Testis (tissue), 3 donors: ENCODE data around the gene ADAMTSL1. TPM values are rescaled to one million over a fixed set of nuclear protein-coding genes. Genes with fewer than 3 reads are reported as not detected.

Experiments used
- DNase-seq: peaks from one replicate; pipeline ENCODE4 v3.0.0-alpha.2; 2019
- H3K27ac ChIP-seq, 2 donors: fragments of 200-600 bp; sonication (generic); one replicate each; pipeline ENCODE4 v1.5.1; 2019
- H3K27me3 ChIP-seq: fragments of 200-600 bp; sonication (generic); one replicate; pipeline ENCODE4 v1.5.1; 2019
- H3K36me3 ChIP-seq: fragments of 200-600 bp; sonication (generic); one replicate; pipeline ENCODE4 v1.5.1; 2017; ENCODE audit warnings: low read depth; ENCODE audit errors: missing control alignments
- H3K4me1 ChIP-seq: fragments of 200-600 bp; sonication (generic); one replicate; pipeline ENCODE4 v1.5.1; 2019
- H3K4me3 ChIP-seq, 2 donors: fragments of 200-600 bp; sonication (generic); one replicate each; pipeline ENCODE4 v1.5.1; 2017 to 2019
- H3K9me3 ChIP-seq: fragments of 200-600 bp; sonication (generic); one replicate; pipeline ENCODE4 v1.5.1; 2017
- CTCF ChIP-seq, 3 experiments: fragments of 450-650 bp in 2 of 3; fragments of 200-600 bp in 1 of 3; sonication (generic) in 1 of 3; IDR thresholded peaks; one replicate each; pipeline ENCODE4 v1.5.1; 2016 to 2019; ENCODE audit warnings: antibody characterized with exemption in 3 of 3, mild to moderate bottlenecking in 2 of 3, moderate library complexity in 1 of 3
- POLR2A ChIP-seq: fragments of 450-650 bp; IDR thresholded peaks from one replicate; pipeline ENCODE4 v1.6.1; 2017; ENCODE audit warnings: antibody characterized with exemption, mild to moderate bottlenecking, moderate library complexity
- WGBS, 2 donors: methylation state at CpG; one replicate each; pipeline ENCODE4 v1.1.5; 2018; 5-methylcytosine and 5-hydroxymethylcytosine counted together
- intact Hi-C: fragments of 100-400 bp; cut with DNase I; formaldehyde crosslinking; loops from one replicate; pipeline ENCODE4 v1.15.1; 2023; ENCODE audit warnings: low total_unique reads
- polyA plus RNA-seq: library from polyadenylated mRNA; stranded (reverse); fragments of 350-450 nt; fragmentation: Illumina TruSeq; extraction: RNeasy Lipid Tissue Mini Kit (QIAGEN cat#74804); gene quantifications from one replicate; pipeline ENCODE4 v1.2.3, GENCODE V29; 2014; ENCODE audit warnings: low read depth, low replicate concordance; ENCODE audit not compliant: insufficient read depth
- total RNA-seq, 2 donors: library from RNA; depleted of rRNA; stranded (reverse); fragments of >200 nt; gene quantifications; one replicate each; pipeline ENCODE4 v1.2.3, GENCODE V29; 2016

ADAMTSL1 gene
- total and polyA plus RNA-seq, 3 donors from 2014 or later: 4.7 to 12.3 (median 6.7) TPM

- H3K4me1 ChIP-seq: no peaks in the 10 kb centered on the region
- no peaks in the 10 kb centered on the region for H3K27me3 ChIP-seq
- no peak for DNase-seq
- no peak overlapping the region for H3K27ac ChIP-seq
- H3K36me3 ChIP-seq: no peaks in the 10 kb centered on the region
- H3K4me3 ChIP-seq: no peak overlapping the region
- H3K9me3 ChIP-seq: no peaks in the 10 kb centered on the region
- intact Hi-C loops: no loop called here
- TF ChIP-seq POLR2A: no peak
- TF ChIP-seq CTCF (IDR thresholded peaks at IDR 0.05): no peak
- WGBS, 2 donors: 86 to 89% methylated on average over 7 of the region's 7 CpGs
Observed at GRCh38 chr9:18531136-18532065, 57.4 kb downstream of the ADAMTSL1 start.

GRCh38 chr9:18534611-18535010 is 60.7 kb downstream of the ADAMTSL1 start:
- H3K27ac ChIP-seq: no peak overlapping the region
- no peaks in the 10 kb centered on the region for H3K4me1 ChIP-seq
- no peaks in the 10 kb centered on the region for H3K9me3 ChIP-seq
- no peaks in the 10 kb centered on the region for H3K36me3 ChIP-seq
- DNase-seq: no peak
- no peaks in the 10 kb centered on the region for H3K27me3 ChIP-seq
- TF ChIP-seq CTCF (IDR thresholded peaks at IDR 0.05) (no peak), POLR2A (no peak)
- no peak overlapping the region for H3K4me3 ChIP-seq
- intact Hi-C loops: no loop called here
- 86 to 94% methylated on average over 2 of the region's 2 CpGs for WGBS, 2 donors

GRCh38 chr9:18536554-18536953 is 62.6 kb downstream of the ADAMTSL1 start:
- DNase-seq: no peak
- Histone ChIP-seq H3K4me3 (no peak overlapping the region), H3K36me3 (no peaks in the 10 kb centered on the region), H3K27me3 (no peaks in the 10 kb centered on the region), H3K27ac (no peak overlapping the region), H3K9me3 (no peaks in the 10 kb centered on the region), H3K4me1 (no peaks in the 10 kb centered on the region)
- intact Hi-C loops: no loop called here
- no peak for TF ChIP-seq CTCF (IDR thresholded peaks at IDR 0.05)
- no peak for TF ChIP-seq POLR2A

GRCh38 chr9:18539203-18539693 is 65.3 kb downstream of the ADAMTSL1 start:
- H3K36me3 ChIP-seq: no peaks in the 10 kb centered on the region
- no peak overlapping the region for H3K4me3 ChIP-seq
- intact Hi-C loops: no loop called here
- H3K27ac ChIP-seq: no peak overlapping the region
- no peaks in the 10 kb centered on the region for H3K27me3 ChIP-seq
- TF ChIP-seq CTCF (IDR thresholded peaks at IDR 0.05) (no peak), POLR2A (no peak)
- no peaks in the 10 kb centered on the region for H3K9me3 ChIP-seq
- WGBS, 2 donors: 95 to 96% methylated on average over 5 of the region's 5 CpGs
- H3K4me1 ChIP-seq: peaks cover 10% of the 10 kb centered on the region
- no peak for DNase-seq
